Astrocyte of the spinal cord (primary cell): ENCODE data around the gene OPCML.

ENCODE experiments used
- DNase-seq: peaks from one replicate; pipeline ENCODE4 v3.0.0; 2011; ENCODE audit warnings: low read depth, low spot score
- H3K4me3 ChIP-seq: 2 replicates; pipeline ENCODE4 v1.5.1; 2011; ENCODE audit warnings: low read depth, mild to moderate bottlenecking, low read length, moderate library complexity
- CTCF ChIP-seq: IDR thresholded peaks from 2 replicates; pipeline ENCODE4 v1.5.1; 2012; ENCODE audit warnings: low read depth, mild to moderate bottlenecking, low read length, inconsistent platforms
- in situ Hi-C: cut with HindIII; loops from 2 replicates; pipeline ENCODE4 v1.10.0; 2017; ENCODE audit warnings: low sequenced_read_pairs

OPCML gene

GRCh38 chr11:133122256-133122655, 410.0 kb downstream of the OPCML start:
- DNase-seq = no peak
- no peak overlapping the region for H3K4me3 ChIP-seq
- in situ Hi-C loops = no loop called here
- TF ChIP-seq CTCF = no peak

GRCh38 chr11:133118563-133119268, 413.6 kb downstream of the OPCML start:
- no peak overlapping the region for H3K4me3 ChIP-seq
- in situ Hi-C loops = no loop called here
- no peak for DNase-seq
- TF ChIP-seq CTCF = no peak

- in situ Hi-C loops = no loop called here
- DNase-seq = no peak
- no peak overlapping the region for H3K4me3 ChIP-seq
- no peak for TF ChIP-seq CTCF
Observed at GRCh38 chr11:133115099-133115498, 417.2 kb downstream of the OPCML start.

GRCh38 chr11:133107763-133108162, 424.5 kb downstream of the OPCML start:
- DNase-seq = no peak
- in situ Hi-C loops = no loop called here
- no peak for TF ChIP-seq CTCF
- H3K4me3 ChIP-seq = no peak overlapping the region

- H3K4me3 ChIP-seq = no peak overlapping the region
Observed at GRCh38 chr11:133107136-133107535, 425.2 kb downstream of the OPCML start.

GRCh38 chr11:133106417-133106816, 425.9 kb downstream of the OPCML start:
- in situ Hi-C loops = no loop called here
- no peak for TF ChIP-seq CTCF
- DNase-seq = no peak
- no peak overlapping the region for H3K4me3 ChIP-seq

More at GRCh38 chr11:133107136-133107535, 425.2 kb downstream of the OPCML start:
- in situ Hi-C loops = no loop called here
- DNase-seq = no peak
- no peak for TF ChIP-seq CTCF
